ENCODE measurements around the gene IL13.

The IL13 gene

GRCh38 chr5:132664696-132665209 lies 6.8 kb downstream of the IL13 start:
- DNase-seq (ENCODE audit: low spot score): no peak
- TF ChIP-seq, protein P1, sequence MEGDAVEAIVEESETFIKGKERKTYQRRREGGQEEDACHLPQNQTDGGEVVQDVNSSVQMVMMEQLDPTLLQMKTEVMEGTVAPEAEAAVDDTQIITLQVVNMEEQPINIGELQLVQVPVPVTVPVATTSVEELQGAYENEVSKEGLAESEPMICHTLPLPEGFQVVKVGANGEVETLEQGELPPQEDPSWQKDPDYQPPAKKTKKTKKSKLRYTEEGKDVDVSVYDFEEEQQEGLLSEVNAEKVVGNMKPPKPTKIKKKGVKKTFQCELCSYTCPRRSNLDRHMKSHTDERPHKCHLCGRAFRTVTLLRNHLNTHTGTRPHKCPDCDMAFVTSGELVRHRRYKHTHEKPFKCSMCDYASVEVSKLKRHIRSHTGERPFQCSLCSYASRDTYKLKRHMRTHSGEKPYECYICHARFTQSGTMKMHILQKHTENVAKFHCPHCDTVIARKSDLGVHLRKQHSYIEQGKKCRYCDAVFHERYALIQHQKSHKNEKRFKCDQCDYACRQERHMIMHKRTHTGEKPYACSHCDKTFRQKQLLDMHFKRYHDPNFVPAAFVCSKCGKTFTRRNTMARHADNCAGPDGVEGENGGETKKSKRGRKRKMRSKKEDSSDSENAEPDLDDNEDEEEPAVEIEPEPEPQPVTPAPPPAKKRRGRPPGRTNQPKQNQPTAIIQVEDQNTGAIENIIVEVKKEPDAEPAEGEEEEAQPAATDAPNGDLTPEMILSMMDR (conservative IDR thresholded peaks at IDR 0.05; ENCODE audit: low read depth): no peak
- no peak overlapping the region for H3K27ac ChIP-seq
- ChIA-PET POLR2A (ENCODE audit: low non-redundant PET) (no interaction called here), CTCF (interaction anchor here (0.7 kb wide), 1 partner anchor 250 kb away, joined by 3 read pairs; no protein-coding TSS in a partner anchor)

GRCh38 chr5:132665574-132666080 lies 7.7 kb downstream of the IL13 start:
- H3K27ac ChIP-seq: no peak overlapping the region
- CTCF ChIA-PET: interaction anchor here (0.6 kb wide), 1 partner anchor 49 kb away, joined by 3 read pairs; no protein-coding TSS in a partner anchor
- POLR2A ChIA-PET (ENCODE audit: low non-redundant PET): no interaction called here
- no peak for DNase-seq (ENCODE audit: low spot score)
- TF ChIP-seq, protein P1 (conservative IDR thresholded peaks at IDR 0.05; ENCODE audit: low read depth): no peak

- POLR2A ChIA-PET (ENCODE audit: low non-redundant PET): no interaction called here
- DNase-seq (ENCODE audit: low spot score): no peak
- TF ChIP-seq, protein P1 (conservative IDR thresholded peaks at IDR 0.05; ENCODE audit: low read depth): no peak
- H3K27ac ChIP-seq: no peak overlapping the region
- CTCF ChIA-PET: interaction anchor here (0.6 kb wide), 1 partner anchor 28 kb away, joined by 3 read pairs; no protein-coding TSS in a partner anchor
Measured at GRCh38 chr5:132666310-132667123, 8.5 kb downstream of the IL13 start.

DNA sequence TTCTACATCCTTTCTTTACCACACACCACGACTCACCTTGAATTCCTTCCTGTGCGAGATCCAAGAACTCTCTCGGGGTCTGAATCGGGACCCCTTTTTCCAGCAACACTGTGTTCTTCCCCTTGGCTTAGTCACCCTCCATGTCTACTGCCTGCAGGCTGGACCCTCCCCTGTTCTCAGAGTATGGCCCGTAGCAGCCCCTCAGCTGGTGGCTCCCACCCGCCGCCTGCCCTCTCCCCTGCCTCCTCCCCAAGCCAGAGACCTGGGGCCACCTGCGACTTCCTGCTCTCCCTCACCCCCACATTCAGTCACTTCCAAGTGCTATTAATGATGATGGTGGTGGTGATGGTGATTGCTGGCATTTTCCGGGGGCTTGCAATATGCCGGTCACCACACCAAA lies 9.3 kb downstream of the IL13 start:
- no peak overlapping the region for H3K27ac ChIP-seq
- no peak for DNase-seq (ENCODE audit: low spot score)
- CTCF ChIA-PET: interaction anchor here (0.5 to 0.6 kb wide), 2 partner anchors 28 to 64 kb away, joined by 3 read pairs; no protein-coding TSS in a partner anchor
- POLR2A ChIA-PET (ENCODE audit: low non-redundant PET): no interaction called here
- TF ChIP-seq, protein P1 (conservative IDR thresholded peaks at IDR 0.05; ENCODE audit: low read depth): no peak

DNA sequence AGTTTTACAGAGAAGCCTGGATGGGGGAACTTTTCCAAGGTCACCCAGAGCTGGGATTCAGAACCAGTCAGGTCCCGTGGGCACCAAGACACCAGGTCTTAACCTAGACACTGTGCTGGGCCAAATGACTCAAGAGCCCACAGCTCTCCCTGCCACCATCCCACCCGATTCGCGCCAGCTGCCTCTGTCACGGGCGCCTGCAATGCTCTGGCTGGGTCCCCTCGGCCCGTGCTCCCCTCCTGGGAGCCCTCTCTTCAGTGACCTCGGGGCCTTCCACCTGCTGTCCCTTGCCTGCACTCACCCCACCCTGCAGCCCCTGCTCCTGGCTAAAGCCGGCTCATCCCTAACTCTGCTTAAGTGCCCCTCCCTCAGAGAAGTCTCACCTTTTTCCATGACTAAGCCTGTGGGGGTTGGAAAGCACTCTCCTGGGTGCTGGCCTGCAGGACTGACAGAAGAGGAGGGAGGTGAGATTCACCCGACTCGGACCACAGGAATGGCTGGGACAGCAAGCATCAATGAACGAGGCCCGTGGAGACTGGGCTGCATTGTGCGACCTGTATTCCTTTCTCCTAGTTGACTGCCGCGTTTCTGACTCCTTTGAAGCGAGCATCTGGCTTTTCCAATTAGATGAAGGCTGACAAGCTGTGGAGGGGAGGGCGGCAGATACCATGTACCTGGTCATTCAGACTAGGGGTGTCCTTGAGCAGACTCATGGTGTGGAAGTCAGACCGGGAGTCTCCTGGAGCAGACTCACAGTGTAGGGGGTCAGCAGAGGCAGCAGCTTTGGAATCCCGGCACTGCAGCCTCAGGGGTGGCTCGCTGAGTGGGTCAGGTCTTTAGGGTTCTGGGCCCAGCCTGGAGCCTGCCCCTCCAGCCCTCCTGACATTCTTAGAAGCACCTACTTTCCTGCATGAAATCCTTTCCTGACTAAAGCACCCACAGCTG lies 10.1 kb downstream of the IL13 start:
- CTCF ChIA-PET: interaction anchor here (0.5 to 0.7 kb wide), 2 partner anchors 65 to 132 kb away, joined by 3 read pairs; no protein-coding TSS in a partner anchor
- no peak overlapping the region for H3K27ac ChIP-seq
- no peak for DNase-seq (ENCODE audit: low spot score)
- POLR2A ChIA-PET (ENCODE audit: low non-redundant PET): no interaction called here
- TF ChIP-seq, protein P1 (conservative IDR thresholded peaks at IDR 0.05; ENCODE audit: low read depth): no peak

All from RWPE1 (cell line).